ENCODE data around the gene LCN1. TPM values are rescaled to one million over a fixed set of nuclear protein-coding genes. Genes with fewer than 3 reads are reported as not detected.

Gene LCN1
- total RNA-seq = not detected

DNA sequence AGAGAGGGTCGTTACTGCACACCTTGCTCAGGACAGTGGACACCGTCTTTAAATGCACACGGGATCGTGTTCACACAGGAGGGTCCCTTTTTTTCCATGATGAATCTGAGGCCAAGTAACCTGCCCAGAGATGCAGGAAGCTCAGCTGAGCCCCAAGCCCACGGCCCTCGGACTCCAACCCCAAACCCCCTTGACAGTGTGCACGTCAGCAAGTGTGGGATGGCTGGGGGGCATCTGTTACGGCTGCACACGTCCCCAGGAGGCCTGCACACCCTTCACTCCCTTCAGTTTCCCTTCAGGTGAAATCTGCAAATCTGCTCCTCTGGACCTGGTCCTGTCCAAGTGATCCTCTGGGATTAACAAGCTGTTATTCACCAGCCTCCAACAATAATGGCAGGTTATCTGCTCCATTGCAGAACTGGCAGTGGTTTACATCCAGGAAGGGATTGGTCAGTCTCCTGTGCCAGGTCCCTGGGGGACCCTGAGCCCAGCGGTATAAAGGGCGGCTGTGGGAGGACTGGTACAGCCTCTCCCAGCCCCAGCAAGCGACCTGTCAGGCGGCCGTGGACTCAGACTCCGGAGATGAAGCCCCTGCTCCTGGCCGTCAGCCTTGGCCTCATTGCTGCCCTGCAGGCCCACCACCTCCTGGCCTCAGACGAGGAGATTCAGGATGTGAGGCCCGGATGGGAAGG, at the start of gene LCN1:
Gene LCN1 (plus strand): TSS at position 525 of the 692 bp plus-strand sequence. CDS start 58 bp downstream, at position 583.
- Histone ChIP-seq H3K4me3 (no peak within 1 kb of the TSS), H3K27me3 (no peaks in the 10 kb centered on the region), H3K4me1 (no peaks in the 10 kb centered on the region), H3K9me3 (no peaks in the 10 kb centered on the region), H3K36me3 (replicated peaks in 1 of 2; ENCODE audit: insufficient read depth in 1 of 2, low read depth in 2 of 2) (no peaks in the 10 kb centered on the region), H3K27ac (no peak within 1 kb of the TSS)
- ATAC-seq (no peak), DNase-seq (peak in 1 of 4 donors; percentile 7)
- 62 to 67% methylated on average over 12 to 18 of the region's 18 CpGs for WGBS, 2 donors
- TF ChIP-seq POLR2A (IDR thresholded peaks at IDR 0.05) = no peak
- TF ChIP-seq, protein P1, sequence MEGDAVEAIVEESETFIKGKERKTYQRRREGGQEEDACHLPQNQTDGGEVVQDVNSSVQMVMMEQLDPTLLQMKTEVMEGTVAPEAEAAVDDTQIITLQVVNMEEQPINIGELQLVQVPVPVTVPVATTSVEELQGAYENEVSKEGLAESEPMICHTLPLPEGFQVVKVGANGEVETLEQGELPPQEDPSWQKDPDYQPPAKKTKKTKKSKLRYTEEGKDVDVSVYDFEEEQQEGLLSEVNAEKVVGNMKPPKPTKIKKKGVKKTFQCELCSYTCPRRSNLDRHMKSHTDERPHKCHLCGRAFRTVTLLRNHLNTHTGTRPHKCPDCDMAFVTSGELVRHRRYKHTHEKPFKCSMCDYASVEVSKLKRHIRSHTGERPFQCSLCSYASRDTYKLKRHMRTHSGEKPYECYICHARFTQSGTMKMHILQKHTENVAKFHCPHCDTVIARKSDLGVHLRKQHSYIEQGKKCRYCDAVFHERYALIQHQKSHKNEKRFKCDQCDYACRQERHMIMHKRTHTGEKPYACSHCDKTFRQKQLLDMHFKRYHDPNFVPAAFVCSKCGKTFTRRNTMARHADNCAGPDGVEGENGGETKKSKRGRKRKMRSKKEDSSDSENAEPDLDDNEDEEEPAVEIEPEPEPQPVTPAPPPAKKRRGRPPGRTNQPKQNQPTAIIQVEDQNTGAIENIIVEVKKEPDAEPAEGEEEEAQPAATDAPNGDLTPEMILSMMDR (IDR thresholded peaks at IDR 0.05) = no peak
- intact Hi-C loops (cut with DNase I) = no loop called here

DNA sequence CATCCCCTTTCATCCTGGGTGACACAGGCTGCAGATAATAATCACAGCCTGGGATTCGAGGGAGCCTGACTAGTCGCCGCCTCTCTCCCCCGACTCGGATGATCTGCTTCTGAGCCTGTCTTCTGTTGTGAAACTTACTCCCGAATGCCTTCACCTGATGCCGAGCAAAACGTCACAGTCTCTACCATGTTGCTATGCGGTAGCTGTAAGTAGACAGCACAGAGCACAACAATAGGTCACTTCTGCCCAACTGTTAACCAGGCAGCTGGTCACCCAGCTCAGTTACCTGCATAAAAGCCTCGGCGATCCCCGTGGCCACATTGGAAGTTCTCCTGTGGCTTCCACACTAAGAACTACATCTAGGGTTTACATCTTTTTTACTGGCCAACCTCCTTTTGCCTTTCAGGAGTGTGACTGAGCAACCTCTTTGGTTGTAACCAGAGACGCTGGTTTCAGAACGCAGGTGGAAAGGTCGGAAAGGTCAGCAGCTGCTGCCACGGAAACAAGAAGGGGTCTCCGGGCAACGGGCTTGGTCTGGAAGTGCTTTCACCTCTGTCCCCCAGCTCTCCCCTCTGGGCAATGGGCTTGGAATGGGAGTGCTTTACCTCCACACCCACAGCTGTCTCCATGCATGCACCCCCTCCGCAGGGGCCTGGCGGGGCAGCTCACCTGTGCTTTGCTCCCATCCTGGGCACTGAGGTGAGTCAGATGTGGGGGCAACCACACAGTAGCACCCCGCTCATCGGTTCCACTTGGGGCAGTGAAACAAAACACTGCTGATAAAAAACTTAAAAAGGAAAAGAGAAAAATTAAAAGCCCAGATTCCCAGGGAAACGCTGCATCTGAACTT, 49.2 kb upstream of the LCN1 start:
- TF ChIP-seq POLR2A (IDR thresholded peaks at IDR 0.05) = no peak
- TF ChIP-seq, protein P1 (IDR thresholded peaks at IDR 0.05) = no peak

DNA sequence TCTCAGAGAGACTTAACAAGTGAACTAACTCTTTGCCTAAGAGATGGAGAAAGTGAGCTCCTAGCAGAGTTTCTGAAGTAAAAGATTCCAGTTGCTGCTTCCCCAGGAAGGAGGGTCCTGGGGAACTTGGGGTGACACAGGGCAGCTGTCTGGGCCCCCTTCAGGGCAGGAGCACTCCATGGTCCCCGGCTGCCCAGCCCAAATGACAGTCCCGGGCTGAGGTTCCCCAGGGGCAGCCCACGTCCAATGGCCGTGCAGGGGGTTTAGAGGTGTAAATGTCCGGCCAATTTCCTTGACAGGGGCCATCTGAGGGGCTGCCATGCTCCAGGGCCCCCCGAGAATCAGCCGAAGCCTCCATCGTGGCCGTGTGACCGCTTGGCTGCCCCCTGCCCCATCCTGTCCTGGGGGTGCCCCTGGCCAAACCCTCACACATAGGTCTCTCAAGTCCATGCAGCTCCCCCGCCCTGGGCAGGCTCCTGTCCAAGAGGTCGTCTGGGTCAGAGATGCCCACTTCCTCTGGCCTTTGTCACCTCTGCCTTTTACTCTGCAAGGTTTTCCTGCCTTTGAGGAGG, 47.2 kb upstream of the LCN1 start:
- WGBS, 2 donors = 42 to 71% methylated on average over 7 to 8 of the region's 12 CpGs
- intact Hi-C loops (cut with DNase I) = no loop called here
- ATAC-seq = no peak
- H3K9me3 ChIP-seq = no peaks in the 10 kb centered on the region
- no peak overlapping the region for H3K4me3 ChIP-seq
- H3K4me1 ChIP-seq = peaks cover 16% of the 10 kb centered on the region
- H3K27ac ChIP-seq = no peak overlapping the region
- no peaks in the 10 kb centered on the region for H3K36me3 ChIP-seq (replicated peaks in 1 of 2; ENCODE audit: insufficient read depth in 1 of 2, low read depth in 2 of 2)
- H3K27me3 ChIP-seq = no peaks in the 10 kb centered on the region
- TF ChIP-seq, protein P1 (IDR thresholded peaks at IDR 0.05) = no peak
- TF ChIP-seq POLR2A (IDR thresholded peaks at IDR 0.05) = no peak
- DNase-seq = no peak

More for the DNA sequence above, 49.2 kb upstream of the LCN1 start:
- ATAC-seq (no peak), DNase-seq (no peak)
- H3K36me3 ChIP-seq (replicated peaks in 1 of 2; ENCODE audit: insufficient read depth in 1 of 2, low read depth in 2 of 2) = no peaks in the 10 kb centered on the region
- intact Hi-C loops (cut with DNase I) = no loop called here
- 77 to 78% methylated on average over 23 of the region's 23 CpGs for WGBS, 2 donors
- no peak overlapping the region for H3K4me3 ChIP-seq
- H3K27ac ChIP-seq = no peak overlapping the region
- peaks cover 4% of the 10 kb centered on the region for H3K4me1 ChIP-seq
- H3K9me3 ChIP-seq = no peaks in the 10 kb centered on the region
- H3K27me3 ChIP-seq = no peaks in the 10 kb centered on the region

GRCh38 chr9:135474915-135475314, 46.3 kb upstream of the LCN1 start:
- DNase-seq = peak in 1 of 4 donors; percentile 30
- Histone ChIP-seq H3K36me3 (replicated peaks in 1 of 2; ENCODE audit: insufficient read depth in 1 of 2, low read depth in 2 of 2) (no peaks in the 10 kb centered on the region), H3K4me1 (peaks cover 16% of the 10 kb centered on the region), H3K9me3 (no peaks in the 10 kb centered on the region), H3K27ac (no peak overlapping the region), H3K27me3 (no peaks in the 10 kb centered on the region), H3K4me3 (no peak overlapping the region)
- ATAC-seq = no peak
- TF ChIP-seq, protein P1 (IDR thresholded peaks at IDR 0.05) = no peak
- TF ChIP-seq POLR2A (IDR thresholded peaks at IDR 0.05) = no peak
- intact Hi-C loops (cut with DNase I) = no loop called here
- 23 to 27% methylated on average over 12 of the region's 12 CpGs for WGBS, 2 donors

Measured in body of pancreas (tissue), 4 donors.